Endothelial cell of umbilical vein (primary cell): ENCODE results near the gene GCH1. TPM values are rescaled to one million over a fixed set of nuclear protein-coding genes. Genes with fewer than 3 reads are reported as not detected.

Experiments
- BruUV-seq: library from RNA; stranded (reverse); fragments of 400-500 nt; replicated peaks from 2 replicates; lab custom pipeline; 2021; lab: Mats Ljungman, UMichigan
- CTCF ChIA-PET: fragments of 300-600, 350-600 bp; sonication (Branson Sonifier 250); formaldehyde crosslinking; loops from one replicate; lab custom pipeline; 2021; ENCODE audit warnings: antibody characterized with exemption, inconsistent platforms; lab: Charles Lee
- POLR2A ChIA-PET: fragments of 300-600, 350-600 bp; sonication (Branson Sonifier 250); formaldehyde crosslinking; loops from one replicate; lab custom pipeline; 2021; ENCODE audit warnings: antibody characterized with exemption, inconsistent platforms; lab: Charles Lee
- DNase-seq: peaks from one replicate; pipeline ENCODE4 v3.0.0-alpha.2; 2011; ENCODE audit warnings: low read depth, low spot score
- FAIRE-seq: peaks from 2 replicates; lab custom pipeline; 2011; peaks lifted over from hg19 to GRCh38; lab: Jason Lieb, UNC
- H2AFZ ChIP-seq: 2 replicates; pipeline ENCODE4 v1.6.0; 2012; ENCODE audit warnings: low read depth, low read length, control low read depth, inconsistent platforms
- H3K27ac ChIP-seq: 2 replicates; pipeline ENCODE4 v1.5.1; 2011; ENCODE audit warnings: low read depth, mild to moderate bottlenecking, control low read depth, low read length, moderate library complexity; ENCODE audit not compliant: insufficient read depth
- H3K27me3 ChIP-seq, 2 experiments: 2 replicates each; pipeline versions ENCODE4 v1.6.0 to v1.6.1; 2011; ENCODE audit warnings: low read length in 2 of 2, mixed read lengths in 1 of 2; ENCODE audit not compliant: control insufficient read depth in 2 of 2, insufficient read depth in 2 of 2
- H3K36me3 ChIP-seq, 2 experiments: 2 replicates in 1 of 2; 3 replicates in 1 of 2; pipeline ENCODE4 v1.5.1; 2011; ENCODE audit warnings: low read length in 2 of 2, mild to moderate bottlenecking in 1 of 2, moderate library complexity in 1 of 2; ENCODE audit not compliant: control insufficient read depth in 2 of 2, insufficient read depth in 2 of 2; ENCODE audit errors: extremely low read depth in 1 of 2
- H3K4me1 ChIP-seq: 3 replicates; pipeline ENCODE4 v1.5.1; 2011; ENCODE audit warnings: mild to moderate bottlenecking, low read length; ENCODE audit not compliant: control insufficient read depth, insufficient read depth; ENCODE audit errors: extremely low read depth
- H3K4me2 ChIP-seq: 2 replicates; pipeline ENCODE4 v1.6.1; 2011; ENCODE audit warnings: low read length, control low read depth, mixed read lengths; ENCODE audit not compliant: insufficient read depth
- H3K4me3 ChIP-seq, 3 experiments: fragments of 200-600 bp in 1 of 3; sonication (generic), shearing (Covaris generic) in 1 of 3; replicated peaks in 1 of 3; 2 replicates each; pipeline ENCODE4 v1.5.1; 2011 to 2016; ENCODE audit warnings: control low read depth in 3 of 3, low read length in 3 of 3, mild to moderate bottlenecking in 2 of 3, inconsistent platforms in 1 of 3, low read depth in 1 of 3, moderate library complexity in 1 of 3; ENCODE audit not compliant: insufficient read depth in 1 of 3
- H3K79me2 ChIP-seq: 2 replicates; pipeline ENCODE4 v1.6.0; 2012; ENCODE audit warnings: low read length, inconsistent platforms; ENCODE audit not compliant: control insufficient read depth, insufficient read depth
- H3K9ac ChIP-seq: replicated peaks from 2 replicates; pipeline ENCODE3; 2011; ENCODE audit warnings: low read length, control low read depth; ENCODE audit not compliant: insufficient read depth; ENCODE audit errors: extremely low read depth
- H3K9me1 ChIP-seq: replicated peaks from 3 replicates; pipeline ENCODE4 v1.6.0; 2011; ENCODE audit warnings: mild to moderate bottlenecking, low read length; ENCODE audit not compliant: control insufficient read depth, insufficient read depth; ENCODE audit errors: extremely low read depth
- H3K9me3 ChIP-seq: replicated peaks from 2 replicates; pipeline ENCODE4 v1.5.1; 2012; ENCODE audit warnings: low read length, inconsistent platforms; ENCODE audit not compliant: control insufficient read depth, insufficient read depth
- H4K20me1 ChIP-seq: replicated peaks from 2 replicates; pipeline ENCODE3; 2011; ENCODE audit warnings: mild to moderate bottlenecking, low read length; ENCODE audit not compliant: control insufficient read depth, insufficient read depth; ENCODE audit errors: extremely low read depth
- EZH2 ChIP-seq: IDR thresholded peaks from 2 replicates; pipeline ENCODE4 v1.6.1; 2012; ENCODE audit warnings: borderline replicate concordance, low read depth, mild to moderate bottlenecking, moderate library complexity, low read length, inconsistent platforms; ENCODE audit not compliant: severe bottlenecking
- FOS ChIP-seq: IDR thresholded peaks from 2 replicates; pipeline ENCODE4 v1.6.1; 2011; ENCODE audit warnings: mild to moderate bottlenecking, low read length, moderate library complexity, borderline replicate concordance; ENCODE audit not compliant: insufficient read depth
- GATA2 ChIP-seq: IDR thresholded peaks from 2 replicates; pipeline ENCODE4 v1.7.0; 2011; ENCODE audit warnings: low read depth, mild to moderate bottlenecking, moderate library complexity, mixed read lengths, low read length; ENCODE audit not compliant: insufficient read length, insufficient read depth
- JUN ChIP-seq: IDR thresholded peaks from 2 replicates; pipeline ENCODE4 v1.6.1; 2011; ENCODE audit warnings: borderline replicate concordance, low read depth; ENCODE audit not compliant: insufficient read length, insufficient read depth
- MYC ChIP-seq: IDR thresholded peaks from one replicate; pipeline ENCODE4 v1.6.1; 2011; ENCODE audit warnings: mild to moderate bottlenecking, low read depth, low read length
- POLR2A ChIP-seq: IDR thresholded peaks from 2 replicates; pipeline ENCODE4 v1.6.1; 2012; ENCODE audit warnings: low read depth, mild to moderate bottlenecking, control low read depth, low read length
- POLR2AphosphoS5 ChIP-seq: IDR thresholded peaks from 2 replicates; pipeline ENCODE4 v1.6.1; 2012; ENCODE audit warnings: low read depth, mild to moderate bottlenecking, control low read depth, low read length, moderate library complexity; ENCODE audit not compliant: insufficient read depth
- dilution Hi-C: fragments of 300-500 bp; cut with MboI; formaldehyde crosslinking; loops from one replicate; pipeline ENCODE4 v1.15.0; 2019; ENCODE audit warnings: low sequenced_read_pairs; ENCODE audit not compliant: extremely low pct_ligation_motif_present
- intact Hi-C: fragments of 100-400 bp; cut with micrococcal nuclease; formaldehyde crosslinking; loops from one replicate; pipeline ENCODE4 v1.10.0; 2022
- polyA plus RNA-seq, 4 experiments: library from polyadenylated mRNA; depleted of rRNA in 3 of 4; stranded (reverse) in 3 of 4; unstranded in 1 of 4; fragments of >200 nt; gene quantifications; 2 replicates each; pipeline versions ENCODE4 v1.2.1 to v1.2.3, GENCODE V29; 2011 to 2012; ENCODE audit warnings: missing spikeins in 1 of 4
- total RNA-seq: library from RNA; stranded (reverse); gene quantifications from 2 replicates; pipeline ENCODE4 v1.2.3, GENCODE V29; 2021
- TF ChIP-seq, protein P1 (sequence below), 2 donors: IDR thresholded peaks; 1 replicate in 1 of 2; 2 replicates in 1 of 2; pipeline ENCODE4 v1.5.1; 2011; ENCODE audit warnings: low read length in 2 of 2, mild to moderate bottlenecking in 2 of 2, moderate library complexity in 2 of 2, control low read depth in 1 of 2, inconsistent platforms in 1 of 2, low read depth in 1 of 2; ENCODE audit not compliant: insufficient read depth in 1 of 2; ENCODE audit errors: extremely low read depth in 1 of 2
- TF ChIP-seq, protein P2 (sequence below): IDR thresholded peaks from 2 replicates; pipeline ENCODE4 v1.6.1; 2011; ENCODE audit not compliant: insufficient read depth, insufficient read length

The GCH1 gene
- total and polyA plus RNA-seq, 2 donors (not counting 3 experiments of a cell fraction or from before 2014, with no cell fraction given): 3.6 to 4.6 TPM

DNA sequence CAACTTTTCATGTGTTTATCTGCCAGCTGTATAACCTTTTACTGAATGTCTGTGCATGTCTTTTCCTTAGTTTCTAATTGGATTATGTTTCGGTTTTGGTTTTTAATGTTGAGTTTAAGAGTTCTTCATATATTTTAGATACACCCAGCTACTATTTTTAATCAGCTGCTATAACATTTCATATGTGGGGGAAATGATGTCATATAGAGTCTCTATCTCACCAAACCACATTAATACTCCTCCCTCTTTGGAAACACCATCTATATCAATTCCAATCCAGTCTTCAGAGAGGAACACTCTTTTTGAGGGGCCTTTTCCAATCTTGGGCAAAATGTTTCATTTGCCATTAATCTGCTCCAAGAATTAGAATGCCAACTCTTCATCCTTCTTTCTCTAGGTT is 28.5 kb upstream of the GCH1 start:
- FAIRE-seq (no peak), DNase-seq (no peak)
- no peaks in the 10 kb centered on the region for H3K9me3 ChIP-seq
- no peak overlapping the region for H2AFZ ChIP-seq
- no peak overlapping the region for H3K4me3 ChIP-seq
- no peak overlapping the region for H3K4me2 ChIP-seq
- no peaks in the 10 kb centered on the region for H4K20me1 ChIP-seq
- dilution Hi-C loops (no loop called here), intact Hi-C loops (no loop called here)
- ChIA-PET POLR2A (no interaction called here), CTCF (interaction anchor here (1.0 kb wide), 1 partner anchor 53 kb away, joined by 3 read pairs; no protein-coding TSS in a partner anchor)
- no peaks in the 10 kb centered on the region for H3K27me3 ChIP-seq
- no TSS peak for BruUV-seq
- no peaks in the 10 kb centered on the region for H3K79me2 ChIP-seq
- H3K9ac ChIP-seq: no peak overlapping the region
- no peak overlapping the region for H3K27ac ChIP-seq
- H3K4me1 ChIP-seq: no peaks in the 10 kb centered on the region
- TF ChIP-seq JUN (no peak), MYC (no peak), GATA2 (no peak), POLR2A (no peak), EZH2 (no peak), FOS (no peak), POLR2AphosphoS5 (no peak)
- TF ChIP-seq, protein P1, sequence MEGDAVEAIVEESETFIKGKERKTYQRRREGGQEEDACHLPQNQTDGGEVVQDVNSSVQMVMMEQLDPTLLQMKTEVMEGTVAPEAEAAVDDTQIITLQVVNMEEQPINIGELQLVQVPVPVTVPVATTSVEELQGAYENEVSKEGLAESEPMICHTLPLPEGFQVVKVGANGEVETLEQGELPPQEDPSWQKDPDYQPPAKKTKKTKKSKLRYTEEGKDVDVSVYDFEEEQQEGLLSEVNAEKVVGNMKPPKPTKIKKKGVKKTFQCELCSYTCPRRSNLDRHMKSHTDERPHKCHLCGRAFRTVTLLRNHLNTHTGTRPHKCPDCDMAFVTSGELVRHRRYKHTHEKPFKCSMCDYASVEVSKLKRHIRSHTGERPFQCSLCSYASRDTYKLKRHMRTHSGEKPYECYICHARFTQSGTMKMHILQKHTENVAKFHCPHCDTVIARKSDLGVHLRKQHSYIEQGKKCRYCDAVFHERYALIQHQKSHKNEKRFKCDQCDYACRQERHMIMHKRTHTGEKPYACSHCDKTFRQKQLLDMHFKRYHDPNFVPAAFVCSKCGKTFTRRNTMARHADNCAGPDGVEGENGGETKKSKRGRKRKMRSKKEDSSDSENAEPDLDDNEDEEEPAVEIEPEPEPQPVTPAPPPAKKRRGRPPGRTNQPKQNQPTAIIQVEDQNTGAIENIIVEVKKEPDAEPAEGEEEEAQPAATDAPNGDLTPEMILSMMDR (IDR thresholded peaks at IDR 0.05; ENCODE audit: extremely low read depth in 1 of 2, insufficient read depth in 1 of 2, low read depth in 1 of 2, low read length in 2 of 2): no peak
- TF ChIP-seq, protein P2, sequence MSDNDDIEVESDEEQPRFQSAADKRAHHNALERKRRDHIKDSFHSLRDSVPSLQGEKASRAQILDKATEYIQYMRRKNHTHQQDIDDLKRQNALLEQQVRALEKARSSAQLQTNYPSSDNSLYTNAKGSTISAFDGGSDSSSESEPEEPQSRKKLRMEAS: no peak
- no peaks in the 10 kb centered on the region for H3K9me1 ChIP-seq
- no peaks in the 10 kb centered on the region for H3K36me3 ChIP-seq
